Caco-2 (cell line): Measurements from ENCODE around the gene CDK2AP2. TPM values are rescaled to one million over a fixed set of nuclear protein-coding genes. Genes with fewer than 3 reads are reported as not detected.

Experiments used
- BruUV-seq: library from RNA; stranded (reverse); fragments of 400-500 nt; replicated peaks from 2 replicates; lab custom pipeline; 2021; lab: Mats Ljungman, UMichigan
- CTCF ChIA-PET: fragments of 300-600 bp; sonication (Branson Sonifier 250); formaldehyde crosslinking; loops from one replicate; lab custom pipeline; 2022; ENCODE audit warnings: antibody characterized with exemption; lab: Charles Lee
- POLR2A ChIA-PET: fragments of 300-600 bp; sonication (Branson Sonifier 250); formaldehyde crosslinking; loops from one replicate; lab custom pipeline; 2022; ENCODE audit warnings: antibody characterized with exemption; lab: Charles Lee
- DNase-seq, 2 experiments: peaks; one replicate each; pipeline versions ENCODE4 v3.0.0 to v3.0.0-alpha.2; 2020 to 2022
- H3K27me3 ChIP-seq: replicated peaks from 2 replicates; pipeline ENCODE4 v1.6.0; 2011; ENCODE audit warnings: low read length; ENCODE audit not compliant: control insufficient read depth, insufficient read depth
- H3K36me3 ChIP-seq: 2 replicates; pipeline ENCODE4 v1.5.1; 2011; ENCODE audit warnings: low read length; ENCODE audit not compliant: control insufficient read depth, insufficient read depth
- H3K4me1 ChIP-seq: fragments of 250-450 bp; sonication (Bioruptor Pico); 2 replicates; pipeline ENCODE4 v1.5.1; 2020; ENCODE audit warnings: mild to moderate bottlenecking
- H3K4me3 ChIP-seq: 2 replicates; pipeline ENCODE4 v1.5.1; 2011; ENCODE audit warnings: low read depth, mild to moderate bottlenecking, control low read depth, low read length
- H3K9me3 ChIP-seq: fragments of 250-450 bp; sonication (Bioruptor Pico); 2 replicates; pipeline ENCODE4 v1.5.1; 2020; ENCODE audit warnings: mild to moderate bottlenecking, moderate library complexity
- H3K27ac Mint-ChIP-seq: one replicate; pipeline ENCODE4 v1.8.0; 2022; ENCODE audit warnings: mixed read lengths; ENCODE audit not compliant: unreplicated experiment
- H3K27me3 Mint-ChIP-seq: one replicate; pipeline ENCODE4 v1.8.0; 2022; ENCODE audit warnings: mixed read lengths; ENCODE audit not compliant: insufficient read depth, unreplicated experiment
- H3K36me3 Mint-ChIP-seq: one replicate; pipeline ENCODE4 v1.8.0; 2022; ENCODE audit warnings: mild to moderate bottlenecking, mixed read lengths; ENCODE audit not compliant: insufficient read depth, unreplicated experiment
- H3K4me1 Mint-ChIP-seq: one replicate; pipeline ENCODE4 v1.8.0; 2022; ENCODE audit warnings: low read depth, mixed read lengths; ENCODE audit not compliant: unreplicated experiment
- H3K4me3 Mint-ChIP-seq: one replicate; pipeline ENCODE4 v1.8.0; 2022; ENCODE audit warnings: mild to moderate bottlenecking, moderate library complexity, mixed read lengths; ENCODE audit not compliant: unreplicated experiment
- H3K9me3 Mint-ChIP-seq: one replicate; pipeline ENCODE4 v1.8.0; 2022; ENCODE audit warnings: mixed read lengths; ENCODE audit not compliant: unreplicated experiment
- intact Hi-C: fragments of 100-400 bp; cut with micrococcal nuclease; formaldehyde crosslinking; loops from one replicate; pipeline ENCODE4 v1.10.0; 2022; ENCODE audit not compliant: unreplicated experiment
- total RNA-seq: library from RNA; stranded (reverse); gene quantifications from 2 replicates; pipeline ENCODE4 v1.2.3, GENCODE V29; 2022
- TF ChIP-seq, protein P1 (sequence below), 2 experiments: fragments of 200-600 bp in 1 of 2; IDR thresholded peaks; 1 replicate in 1 of 2; 2 replicates in 1 of 2; pipeline versions ENCODE4 v1.5.1 to v1.8.0; 2011 to 2022; ENCODE audit warnings: antibody characterized with exemption in 1 of 2, control low read depth in 1 of 2, inconsistent platforms in 1 of 2, low read depth in 1 of 2, low read length in 1 of 2, mild to moderate bottlenecking in 1 of 2, moderate library complexity in 1 of 2; ENCODE audit not compliant: insufficient read depth in 1 of 2, severe bottlenecking in 1 of 2, unreplicated experiment in 1 of 2

CDK2AP2 gene
- total RNA-seq, 1 experiment from 2014 or later: 99.4 TPM

DNA sequence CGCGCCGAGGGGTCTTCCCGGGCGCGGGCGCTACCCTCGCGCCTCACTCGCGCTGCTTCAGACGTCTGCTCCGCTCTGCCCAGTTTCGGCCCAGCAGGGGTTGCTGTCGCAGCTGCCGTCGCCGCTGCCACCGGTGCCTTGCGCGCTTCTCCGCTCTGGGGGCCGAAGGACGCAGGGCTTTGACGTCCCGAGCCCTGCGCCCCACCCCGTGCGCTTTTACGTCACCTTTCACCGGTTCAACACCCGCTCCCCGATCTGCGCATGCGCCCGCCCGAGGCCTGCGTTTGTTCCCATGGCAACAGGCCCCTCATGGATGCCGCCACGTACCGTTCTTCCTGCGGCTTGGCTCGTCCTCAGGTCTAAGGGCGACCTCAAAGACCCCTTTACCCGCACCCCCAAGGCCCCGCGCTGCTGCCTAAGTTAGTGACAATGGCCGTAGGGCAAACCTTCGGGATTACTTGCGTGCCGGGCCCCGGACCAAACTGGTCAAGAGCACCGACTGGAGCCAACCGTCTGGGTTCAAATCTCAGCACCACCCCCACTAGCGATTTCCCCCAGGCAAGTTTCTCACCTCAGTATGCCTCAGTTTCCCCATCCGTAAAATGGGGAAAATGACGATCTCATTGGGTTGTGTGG is 642 bp upstream of the CDK2AP2 start:
- POLR2A ChIA-PET: no interaction called here
- H3K27me3 Mint-ChIP-seq: no peaks in the 10 kb centered on the region
- TF ChIP-seq, protein P1, sequence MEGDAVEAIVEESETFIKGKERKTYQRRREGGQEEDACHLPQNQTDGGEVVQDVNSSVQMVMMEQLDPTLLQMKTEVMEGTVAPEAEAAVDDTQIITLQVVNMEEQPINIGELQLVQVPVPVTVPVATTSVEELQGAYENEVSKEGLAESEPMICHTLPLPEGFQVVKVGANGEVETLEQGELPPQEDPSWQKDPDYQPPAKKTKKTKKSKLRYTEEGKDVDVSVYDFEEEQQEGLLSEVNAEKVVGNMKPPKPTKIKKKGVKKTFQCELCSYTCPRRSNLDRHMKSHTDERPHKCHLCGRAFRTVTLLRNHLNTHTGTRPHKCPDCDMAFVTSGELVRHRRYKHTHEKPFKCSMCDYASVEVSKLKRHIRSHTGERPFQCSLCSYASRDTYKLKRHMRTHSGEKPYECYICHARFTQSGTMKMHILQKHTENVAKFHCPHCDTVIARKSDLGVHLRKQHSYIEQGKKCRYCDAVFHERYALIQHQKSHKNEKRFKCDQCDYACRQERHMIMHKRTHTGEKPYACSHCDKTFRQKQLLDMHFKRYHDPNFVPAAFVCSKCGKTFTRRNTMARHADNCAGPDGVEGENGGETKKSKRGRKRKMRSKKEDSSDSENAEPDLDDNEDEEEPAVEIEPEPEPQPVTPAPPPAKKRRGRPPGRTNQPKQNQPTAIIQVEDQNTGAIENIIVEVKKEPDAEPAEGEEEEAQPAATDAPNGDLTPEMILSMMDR (IDR thresholded peaks at IDR 0.05; ENCODE audit: insufficient read depth in 1 of 2, low read depth in 1 of 2, low read length in 1 of 2, severe bottlenecking in 1 of 2, unreplicated experiment in 1 of 2): no peak
- peak overlapping the region; percentile 74 for H3K4me3 ChIP-seq
- peaks cover 58% of the 10 kb centered on the region for H3K36me3 Mint-ChIP-seq
- H3K4me3 Mint-ChIP-seq: peak overlapping the region; percentile 99
- CTCF ChIA-PET: no interaction called here
- intact Hi-C loops: loop anchor here (1.0 to 10.0 kb wide), 9 partner anchors 25 to 394 kb away; partner anchors contain the start of genes AIP, CORO1B, KDM2A and NDUFV1
- no peaks in the 10 kb centered on the region for H3K9me3 ChIP-seq
- no peaks in the 10 kb centered on the region for H3K9me3 Mint-ChIP-seq
- BruUV-seq: no TSS peak
- peaks cover 50% of the 10 kb centered on the region for H3K4me1 Mint-ChIP-seq
- H3K27ac Mint-ChIP-seq: peak overlapping the region; percentile 100
- peaks cover 63% of the 10 kb centered on the region for H3K4me1 ChIP-seq
- DNase-seq: peak; percentile 100
- no peaks in the 10 kb centered on the region for H3K27me3 ChIP-seq
- H3K36me3 ChIP-seq: no peaks in the 10 kb centered on the region

DNA sequence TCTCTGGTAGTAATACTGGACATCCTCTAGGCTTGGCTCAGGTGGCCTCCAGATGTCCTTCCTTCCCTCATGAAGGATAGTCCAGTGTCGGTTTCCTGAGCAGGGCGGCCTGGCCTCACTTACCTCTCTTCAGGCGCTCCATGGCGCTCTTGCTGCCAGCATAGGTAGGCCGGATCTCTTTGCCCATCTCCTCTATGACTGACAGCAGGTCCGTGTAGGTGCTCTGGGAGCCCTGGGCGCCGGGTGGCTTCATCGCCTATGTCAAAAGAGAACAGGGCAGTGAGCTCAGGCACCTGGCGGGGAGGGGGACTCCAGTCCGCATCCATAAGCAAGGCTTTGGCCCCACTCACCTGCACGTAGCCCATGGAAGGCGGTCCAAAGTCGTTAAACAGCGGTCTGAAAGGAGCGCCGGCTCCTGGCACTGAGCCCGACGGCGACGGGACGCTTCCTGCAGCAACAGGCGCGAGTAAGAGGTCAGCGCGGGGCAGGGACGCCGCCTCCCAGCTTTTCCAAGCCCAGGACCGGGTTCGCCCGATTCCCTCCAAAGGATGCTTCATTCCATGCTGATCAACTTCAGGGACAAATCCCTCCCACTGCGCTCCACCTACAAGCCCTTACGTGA is 609 bp downstream of the CDK2AP2 start:
- DNase-seq: no peak
- H3K4me1 ChIP-seq: peaks cover 62% of the 10 kb centered on the region
- H3K36me3 Mint-ChIP-seq: peaks cover 58% of the 10 kb centered on the region
- H3K4me3 Mint-ChIP-seq: peak overlapping the region; percentile 99
- no peaks in the 10 kb centered on the region for H3K27me3 Mint-ChIP-seq
- CTCF ChIA-PET: no interaction called here
- POLR2A ChIA-PET: interaction anchor here (0.5 kb wide), 1 partner anchor 87 kb away, joined by 5 read pairs; no protein-coding TSS in a partner anchor
- TSS peak; percentile 81 for BruUV-seq
- intact Hi-C loops: loop anchor here (5.0 to 10.0 kb wide), 4 partner anchors 65 to 393 kb away; partner anchors contain the start of genes CORO1B, KDM2A, PPP1CA and TBC1D10C
- no peaks in the 10 kb centered on the region for H3K36me3 ChIP-seq
- H3K4me1 Mint-ChIP-seq: peaks cover 56% of the 10 kb centered on the region
- peak overlapping the region; percentile 66 for H3K4me3 ChIP-seq
- H3K27ac Mint-ChIP-seq: peak overlapping the region; percentile 100
- H3K9me3 Mint-ChIP-seq: no peaks in the 10 kb centered on the region
- TF ChIP-seq, protein P1 (IDR thresholded peaks at IDR 0.05; ENCODE audit: insufficient read depth in 1 of 2, low read depth in 1 of 2, low read length in 1 of 2, severe bottlenecking in 1 of 2, unreplicated experiment in 1 of 2): no peak
- H3K9me3 ChIP-seq: no peaks in the 10 kb centered on the region
- H3K27me3 ChIP-seq: no peaks in the 10 kb centered on the region

DNA sequence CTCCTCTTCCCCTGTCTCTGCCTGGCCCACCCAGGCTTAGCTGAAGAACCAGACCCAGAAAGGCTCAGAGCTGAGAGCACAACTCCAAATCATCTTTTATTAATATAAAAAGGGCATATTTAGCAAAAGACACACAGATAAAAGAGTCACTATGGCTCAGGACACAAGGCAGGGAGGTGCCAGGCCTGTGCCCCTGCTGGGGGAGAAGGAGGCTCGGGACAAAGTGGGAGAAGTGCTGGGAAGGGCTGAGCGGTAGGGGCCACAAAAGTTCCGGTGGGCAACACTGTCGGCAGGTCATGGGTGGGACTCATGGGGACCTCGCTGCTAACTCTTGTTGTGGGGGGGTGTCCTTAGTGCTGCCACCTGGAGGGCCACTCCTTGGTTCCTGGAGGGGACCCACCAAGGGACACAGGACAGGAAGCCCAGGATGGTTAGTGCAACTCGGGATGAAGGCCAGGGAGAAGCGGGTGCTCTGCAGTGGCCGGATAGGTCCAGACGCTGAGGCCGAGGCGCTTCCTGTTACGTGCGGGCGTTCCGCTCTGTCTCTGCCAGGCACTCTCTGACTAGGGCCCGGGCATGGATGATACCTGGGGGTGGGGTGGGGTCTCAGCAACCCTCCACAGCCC is 1.4 kb downstream of the CDK2AP2 start:
- Mint-ChIP-seq H3K4me3 (peak overlapping the region; percentile 99), H3K27ac (peak overlapping the region; percentile 100), H3K36me3 (peaks cover 64% of the 10 kb centered on the region), H3K9me3 (no peaks in the 10 kb centered on the region), H3K27me3 (no peaks in the 10 kb centered on the region), H3K4me1 (peaks cover 56% of the 10 kb centered on the region)
- Histone ChIP-seq H3K27me3 (no peaks in the 10 kb centered on the region), H3K4me3 (peak overlapping the region; percentile 66), H3K4me1 (peaks cover 54% of the 10 kb centered on the region), H3K9me3 (no peaks in the 10 kb centered on the region), H3K36me3 (no peaks in the 10 kb centered on the region)
- DNase-seq: peak in 1 of 2 experiments; percentile 51
- TF ChIP-seq, protein P1 (IDR thresholded peaks at IDR 0.05; ENCODE audit: insufficient read depth in 1 of 2, low read depth in 1 of 2, low read length in 1 of 2, severe bottlenecking in 1 of 2, unreplicated experiment in 1 of 2): no peak
- ChIA-PET POLR2A (no interaction called here), CTCF (no interaction called here)
- intact Hi-C loops: loop anchor here (5.0 to 10.0 kb wide), 4 partner anchors 64 to 392 kb away; partner anchors contain the start of genes CORO1B, KDM2A, PPP1CA and TBC1D10C
- no TSS peak for BruUV-seq
